GM21360 (cell line): ENCODE data around the gene TRIM62.

Experiments
- ATAC-seq: cut with Tn5 transposase; IDR thresholded peaks from one replicate; pipeline ENCODE4 v1.9.1; 2021; ENCODE audit warnings: mild to moderate bottlenecking, moderate library complexity; ENCODE audit not compliant: unreplicated experiment

The TRIM62 gene

DNA sequence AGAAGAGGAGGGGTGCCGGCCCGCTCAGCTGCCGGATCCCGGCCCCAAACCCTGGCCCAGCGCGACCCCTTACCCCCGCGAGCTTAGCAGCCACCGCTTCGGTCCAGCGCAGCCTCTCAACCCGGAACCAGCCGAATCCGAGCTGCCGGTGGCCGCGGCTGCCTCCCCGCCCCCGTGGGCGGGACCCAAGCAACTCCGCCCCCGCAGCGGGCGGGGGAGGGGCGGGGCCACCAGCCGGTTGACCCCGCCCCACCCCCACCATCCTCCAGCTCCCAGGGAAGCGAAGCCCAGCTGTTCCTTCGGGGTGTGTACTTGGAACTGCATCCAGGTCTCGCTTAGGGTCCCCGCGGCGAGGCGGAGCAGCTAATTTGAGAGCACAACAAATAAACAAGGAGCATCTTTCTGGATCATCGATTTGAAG lies at the start of gene TRIM62:
TRIM62 (minus strand) TSS at position 123 of the 421 bp plus-strand sequence. CDS start 611 bp downstream, outside the sequence.
- ATAC-seq: peak; percentile 45

DNA sequence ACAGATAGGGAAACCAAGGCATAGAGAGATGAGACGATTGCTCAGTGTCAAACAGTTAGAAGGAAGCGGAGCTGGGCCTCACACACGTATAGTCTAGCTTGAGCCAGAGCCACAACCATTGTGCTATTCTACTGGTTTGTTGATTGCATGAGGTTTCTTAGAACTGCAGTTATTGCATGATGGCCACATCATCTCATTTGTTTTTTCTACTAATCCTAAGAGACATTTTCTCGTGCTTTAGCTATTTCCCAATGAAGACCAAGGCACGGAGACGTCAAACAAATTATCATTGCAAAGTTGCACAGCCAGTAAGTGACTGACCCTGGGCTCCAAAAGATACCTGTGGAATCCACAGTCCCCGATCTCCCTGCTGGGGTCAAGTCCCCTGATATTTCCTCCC lies 49.3 kb upstream of the TRIM62 start:
- ATAC-seq: no peak

DNA sequence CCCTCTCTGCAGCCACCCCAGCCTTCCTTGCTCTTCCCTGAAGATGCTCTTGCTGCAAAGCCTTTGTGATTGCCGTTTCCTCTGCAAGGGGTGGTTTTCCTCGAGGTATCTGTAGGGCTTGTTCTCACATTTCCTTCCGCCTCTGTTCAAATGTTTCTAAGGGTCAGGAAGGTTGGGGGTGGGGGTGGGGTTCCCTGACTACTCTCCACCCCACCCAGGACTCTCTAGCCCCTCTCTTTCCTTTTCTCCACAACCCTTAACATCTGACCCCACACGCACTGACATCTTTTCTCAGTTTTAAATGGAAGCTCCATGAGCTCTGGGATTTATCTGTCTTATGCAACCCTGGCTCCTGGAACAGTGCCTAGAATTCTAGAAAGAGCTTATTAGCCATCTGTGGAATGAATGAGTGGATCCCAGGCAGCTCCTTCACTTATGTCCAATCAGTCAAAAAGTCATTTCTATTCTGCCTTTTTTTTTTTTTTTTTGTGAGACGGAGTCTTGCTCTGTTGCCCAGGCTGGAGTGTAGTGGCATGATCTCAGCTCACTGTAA lies 47.2 kb upstream of the TRIM62 start:
- no peak for ATAC-seq

DNA sequence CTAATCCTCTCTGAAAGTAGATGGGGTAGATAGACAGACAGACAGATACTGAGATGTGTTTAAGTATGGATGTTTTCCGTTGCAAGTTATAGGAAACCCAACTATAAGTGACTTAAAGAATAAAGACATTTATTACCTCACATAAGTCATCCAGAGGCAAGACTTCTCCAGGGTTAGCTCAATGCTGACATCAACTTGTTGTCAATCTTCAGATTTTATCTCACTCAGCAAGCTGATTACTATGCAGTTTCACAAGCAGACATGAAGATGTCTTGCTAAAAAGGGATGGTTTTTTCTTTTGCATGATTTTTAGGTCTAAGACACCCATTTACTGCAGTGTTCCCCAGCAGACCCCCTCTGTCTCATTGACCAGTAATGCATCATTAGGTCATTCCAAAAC lies 43.7 kb upstream of the TRIM62 start:
- ATAC-seq: no peak

DNA sequence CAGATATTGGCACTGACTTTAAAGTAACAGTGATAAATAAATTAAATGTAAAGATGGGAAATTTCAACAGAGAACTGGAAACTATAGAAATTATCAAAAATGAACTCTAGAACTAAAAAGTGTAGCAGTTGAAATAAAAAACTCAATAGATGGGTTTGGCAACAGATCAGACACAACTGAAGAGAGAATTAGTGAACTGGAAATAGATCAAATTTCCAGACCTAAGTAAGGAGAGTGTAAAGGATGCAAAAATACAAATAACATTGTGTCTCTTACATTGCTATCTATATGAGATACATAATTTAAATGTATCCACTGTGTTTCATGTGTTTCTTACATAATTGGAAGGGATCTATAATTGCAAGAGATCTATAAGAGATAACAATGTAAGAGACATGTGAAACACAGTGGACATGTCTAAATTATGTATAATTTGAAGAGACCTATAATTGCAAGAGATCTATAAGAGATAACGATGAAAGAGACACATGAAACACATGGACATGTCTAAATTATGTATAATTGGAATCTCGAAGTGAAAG lies 42.4 kb upstream of the TRIM62 start:
- no peak for ATAC-seq

DNA sequence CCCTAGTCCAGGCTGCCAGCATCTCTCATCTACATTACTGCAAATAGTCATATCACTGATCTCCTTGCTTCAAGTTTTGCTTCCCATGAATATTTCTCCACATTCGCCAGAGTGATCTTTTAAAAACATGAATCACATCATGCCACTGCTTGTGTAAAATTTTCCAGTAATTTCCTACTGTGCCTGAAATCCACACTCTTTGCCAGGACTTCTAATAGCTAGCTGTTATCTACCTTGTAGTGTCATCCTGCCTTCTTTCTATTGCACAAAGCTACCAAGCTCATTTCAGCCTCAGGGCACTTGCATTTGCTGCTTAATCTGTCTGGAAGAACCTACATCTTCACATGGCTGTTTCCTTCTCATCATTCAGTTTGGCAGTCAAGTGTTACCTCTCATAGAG lies 40.5 kb upstream of the TRIM62 start:
- no peak for ATAC-seq

DNA sequence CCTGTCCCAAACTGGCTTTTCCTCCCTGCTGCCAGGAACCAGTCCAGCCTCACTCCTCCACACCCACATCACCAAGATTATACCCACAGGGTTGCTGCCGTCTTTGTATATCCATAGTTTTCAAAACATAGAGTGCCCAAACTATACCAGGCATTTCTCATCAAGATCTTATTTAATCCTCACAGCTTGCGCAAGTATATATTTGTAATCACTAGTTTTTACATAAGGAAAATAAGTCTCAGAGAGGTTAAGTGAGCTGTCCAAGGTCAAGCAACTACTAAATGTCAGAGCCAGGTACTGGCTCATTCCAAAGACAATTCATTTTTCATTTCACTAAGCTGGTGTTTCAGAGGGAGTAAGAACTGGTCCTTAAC lies 39.5 kb upstream of the TRIM62 start:
- no peak for ATAC-seq

DNA sequence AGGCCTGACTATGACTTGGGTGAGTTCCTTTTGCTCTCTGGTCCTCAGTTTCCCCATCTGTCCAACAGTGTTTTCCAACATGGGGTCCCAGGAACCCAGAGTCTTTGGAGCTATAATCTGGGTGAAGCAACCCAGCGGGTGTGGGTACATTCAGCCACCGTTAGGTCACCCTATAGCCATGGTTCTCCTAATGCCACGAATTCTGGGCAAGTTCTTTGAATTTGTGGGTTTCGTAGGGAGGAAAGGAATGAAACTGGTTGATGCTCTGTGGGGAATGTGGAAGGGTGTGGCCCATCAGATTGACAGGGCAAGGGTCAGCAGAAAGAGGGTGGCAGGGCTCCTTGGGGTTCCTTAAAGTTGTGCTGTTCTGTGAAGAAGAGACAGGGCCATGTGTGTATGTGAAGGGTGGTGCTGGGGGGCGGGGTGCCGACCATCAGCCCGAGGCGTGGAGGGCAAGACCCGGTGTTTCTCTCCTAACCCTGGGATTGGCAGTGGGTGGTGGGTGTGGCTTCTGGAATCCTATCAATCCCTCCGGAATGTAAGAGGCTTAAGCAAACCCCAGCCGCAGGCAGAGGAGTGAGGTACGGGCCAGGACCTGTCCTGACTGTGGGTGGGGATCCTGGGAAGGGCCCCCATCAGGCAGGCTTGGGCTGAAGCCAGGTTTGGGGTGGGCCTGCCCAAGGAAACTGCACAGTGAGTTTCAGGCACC lies 39.0 kb upstream of the TRIM62 start:
- no peak for ATAC-seq

DNA sequence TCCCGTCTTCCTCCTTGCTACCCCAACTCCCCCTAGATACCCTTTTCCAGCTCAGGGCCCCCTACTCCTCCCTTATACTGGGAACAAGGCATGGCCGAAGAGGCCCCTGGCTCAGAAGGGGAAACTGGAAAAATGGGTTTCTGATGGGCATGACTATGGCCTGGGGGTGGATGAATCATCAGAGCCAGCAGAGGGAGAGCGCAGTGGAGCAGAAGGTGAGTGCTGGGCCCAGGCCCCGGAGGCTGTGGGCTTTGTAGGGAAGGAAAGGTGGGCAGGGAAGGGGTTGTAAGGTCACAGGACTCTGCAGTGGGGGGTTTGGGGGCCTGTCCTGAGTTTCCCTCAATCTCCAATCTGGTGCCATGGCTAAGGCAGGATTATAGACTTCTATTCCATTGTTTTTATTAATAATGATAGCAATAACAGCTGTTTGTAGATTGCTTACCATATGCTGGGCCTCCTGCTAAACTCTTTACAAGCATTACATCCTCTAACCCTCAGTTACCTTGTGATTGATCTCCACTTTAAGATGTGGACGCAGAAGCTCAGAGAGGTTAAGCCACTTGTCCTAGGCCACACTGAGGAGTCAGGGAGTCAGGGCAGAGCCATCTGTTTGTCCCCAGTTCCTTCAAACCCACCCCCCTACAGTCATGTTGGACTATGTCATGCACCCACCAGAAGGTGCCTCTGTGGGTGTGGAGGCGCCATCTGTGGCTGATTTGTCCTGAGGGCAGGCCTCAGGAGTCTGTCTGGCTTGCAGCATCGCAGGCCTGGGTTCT lies 38.2 kb upstream of the TRIM62 start:
- ATAC-seq: no peak

DNA sequence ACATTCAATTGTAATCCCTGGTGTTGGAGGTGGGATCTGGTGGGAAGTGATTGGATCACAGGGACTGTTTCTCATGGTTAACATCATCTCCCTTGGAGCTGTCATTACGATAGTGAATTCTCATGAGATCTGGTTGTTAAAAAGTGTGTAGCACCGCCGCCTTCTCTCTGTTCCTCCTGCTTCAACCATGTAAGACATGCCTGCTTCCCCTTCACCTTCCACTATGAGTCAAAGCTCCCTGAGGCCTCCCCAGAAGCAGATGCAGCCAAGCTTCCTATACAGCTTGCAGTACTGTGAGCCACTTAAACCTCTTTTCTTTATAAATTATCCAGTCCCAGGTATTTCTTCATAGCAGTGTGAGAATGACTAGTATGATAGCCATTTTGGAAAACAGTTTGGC lies 30.1 kb upstream of the TRIM62 start:
- ATAC-seq: no peak

DNA sequence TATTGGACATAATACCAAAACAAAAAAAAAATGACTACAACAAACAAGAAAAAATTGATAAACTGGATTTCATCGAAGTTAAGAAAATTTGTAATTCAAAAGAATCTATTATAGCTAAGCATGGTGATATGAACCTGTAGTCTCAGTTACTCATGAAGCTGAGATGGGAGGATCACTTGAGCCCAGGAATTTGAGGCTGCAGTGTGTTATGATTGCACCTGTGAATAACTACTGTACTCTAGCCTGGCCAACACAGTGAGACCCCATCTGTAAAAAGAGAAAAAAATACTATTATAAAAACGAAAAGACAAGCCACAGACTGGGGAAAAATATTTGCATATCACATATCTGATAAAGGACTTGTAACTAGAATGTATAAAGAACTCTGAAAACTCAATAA lies 24.5 kb upstream of the TRIM62 start:
- ATAC-seq: no peak

DNA sequence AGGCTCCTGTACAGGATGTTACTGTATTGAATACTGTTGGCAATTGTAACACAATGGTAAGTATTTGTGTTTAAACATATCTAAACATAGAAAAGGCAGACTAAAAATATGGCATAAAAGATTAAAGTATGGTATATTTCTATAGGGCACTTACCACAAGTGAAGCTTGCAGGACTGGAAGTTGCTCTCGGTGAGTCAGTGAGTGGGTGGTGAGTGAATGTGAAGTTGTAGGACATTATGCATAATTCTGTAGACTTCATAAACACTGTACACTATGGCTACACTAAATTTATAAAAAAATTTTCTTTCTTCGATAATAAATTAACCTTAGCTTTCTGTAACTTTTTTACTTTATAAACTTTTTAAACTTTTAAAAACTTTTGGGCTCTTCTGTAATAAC lies 13.7 kb upstream of the TRIM62 start:
- no peak for ATAC-seq

DNA sequence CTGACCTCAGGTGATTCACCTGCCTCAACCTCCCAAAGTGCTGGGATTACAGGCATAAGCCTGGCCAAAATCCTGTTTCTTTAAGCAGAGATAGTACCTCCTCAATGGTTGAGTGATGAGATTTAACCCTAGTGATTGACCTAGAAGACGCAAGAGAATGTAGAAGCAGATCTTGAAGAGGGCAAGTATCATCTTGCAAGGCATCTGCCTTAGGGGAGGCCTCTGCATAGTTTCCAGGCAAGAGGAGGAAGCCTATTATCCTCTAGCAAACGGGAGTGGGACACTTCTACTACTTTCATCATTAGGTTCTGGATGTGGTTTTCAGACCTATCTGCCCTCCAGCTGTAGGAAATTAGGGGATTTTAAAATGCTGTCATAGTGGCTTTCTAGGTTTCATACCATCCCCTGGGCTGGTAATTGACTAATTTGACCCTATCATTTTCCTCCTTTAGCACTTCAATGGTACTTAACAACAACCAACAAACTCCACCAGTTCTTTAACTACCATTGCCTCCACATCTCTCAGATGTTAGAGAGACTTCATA lies 10.0 kb upstream of the TRIM62 start:
- ATAC-seq: no peak

DNA sequence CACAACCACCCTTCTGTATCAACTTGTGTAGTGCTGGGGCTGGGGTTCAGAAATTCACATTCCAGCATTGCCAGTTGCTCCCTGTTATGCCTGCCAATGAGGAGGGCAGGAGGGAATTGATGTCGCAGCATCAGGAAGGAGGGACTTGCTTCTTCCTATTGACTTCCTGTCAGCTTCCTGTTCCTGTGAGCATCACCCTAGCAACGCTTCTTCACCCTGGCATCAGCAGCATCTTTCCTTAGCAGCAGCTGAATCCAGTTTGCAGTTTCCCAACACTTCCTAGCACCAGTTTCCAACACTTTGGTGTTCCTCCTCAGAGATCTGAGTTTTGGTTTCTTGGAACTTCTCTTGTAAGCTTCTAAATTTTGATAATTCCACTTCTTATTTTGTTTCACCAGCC lies 8.9 kb upstream of the TRIM62 start:
- ATAC-seq: no peak

DNA sequence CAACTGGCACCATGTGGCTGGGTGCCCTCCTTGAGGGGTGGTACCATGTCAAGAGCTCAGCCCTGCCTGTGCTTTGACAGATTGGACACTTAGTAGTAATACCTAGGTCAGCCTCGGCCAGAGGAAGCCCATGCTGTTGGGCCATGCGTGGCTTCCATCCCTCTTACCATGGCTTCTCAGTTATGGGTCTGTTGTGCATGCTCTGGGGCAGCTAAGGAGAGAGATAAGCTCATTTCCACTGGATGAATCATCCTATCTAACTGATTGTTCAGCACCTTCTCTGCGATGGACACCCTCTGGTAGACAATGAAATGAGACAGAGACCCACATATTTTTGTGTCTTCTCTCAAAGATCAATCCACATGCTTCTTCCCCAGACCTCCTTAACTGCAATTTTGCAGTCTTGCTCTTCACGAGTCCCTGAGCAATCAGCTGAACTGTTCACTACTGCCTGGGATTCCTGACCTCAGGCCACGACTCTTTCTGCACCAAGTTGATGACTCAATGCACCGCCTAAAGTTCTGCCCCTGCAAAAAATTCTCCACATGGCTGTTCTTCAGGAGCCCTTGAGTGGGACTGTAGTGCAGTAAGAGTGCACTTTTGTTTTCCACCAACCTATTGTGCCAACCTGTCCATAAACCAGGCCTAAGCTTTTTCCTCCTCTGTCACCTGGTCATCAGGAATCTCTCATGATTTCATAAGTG lies 6.9 kb upstream of the TRIM62 start:
- ATAC-seq: no peak

DNA sequence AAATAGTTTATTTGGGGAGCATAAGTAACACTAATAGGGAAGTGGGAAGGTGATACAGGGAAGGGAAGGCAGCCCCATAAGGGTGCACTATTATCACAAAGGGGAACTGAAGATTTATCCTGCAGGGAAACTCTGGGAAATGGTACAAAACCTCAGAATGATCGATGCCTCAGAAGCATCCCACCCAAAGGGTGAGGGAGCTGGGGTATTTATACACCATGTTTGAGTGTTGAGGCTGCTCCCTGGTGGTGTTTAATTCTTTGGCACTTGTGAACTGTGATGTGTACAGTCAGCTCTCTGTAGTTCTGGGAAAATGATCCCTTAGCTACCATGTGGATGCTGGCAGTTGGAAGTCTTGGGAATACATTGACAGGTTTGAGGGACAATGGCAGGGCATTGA lies 5.1 kb upstream of the TRIM62 start:
- ATAC-seq: no peak

DNA sequence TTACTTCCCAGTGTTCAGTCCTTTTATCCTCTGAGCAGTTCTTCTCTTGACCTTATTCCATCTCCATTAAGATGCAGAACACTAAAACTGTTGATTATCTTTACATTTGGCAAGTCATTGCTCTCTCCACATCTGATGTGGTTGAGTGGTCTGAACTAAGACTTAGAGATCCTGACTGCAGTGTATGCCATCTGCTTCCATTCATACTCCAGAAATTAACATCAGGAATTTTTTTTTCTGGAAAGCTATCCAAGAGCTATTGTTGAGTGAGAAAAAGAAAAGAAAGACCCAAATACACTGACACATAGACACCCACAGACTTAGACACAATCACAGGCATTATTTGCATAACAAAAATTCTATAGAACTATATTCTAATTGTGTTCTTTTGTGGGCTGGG lies 3.7 kb upstream of the TRIM62 start:
- ATAC-seq: no peak

DNA sequence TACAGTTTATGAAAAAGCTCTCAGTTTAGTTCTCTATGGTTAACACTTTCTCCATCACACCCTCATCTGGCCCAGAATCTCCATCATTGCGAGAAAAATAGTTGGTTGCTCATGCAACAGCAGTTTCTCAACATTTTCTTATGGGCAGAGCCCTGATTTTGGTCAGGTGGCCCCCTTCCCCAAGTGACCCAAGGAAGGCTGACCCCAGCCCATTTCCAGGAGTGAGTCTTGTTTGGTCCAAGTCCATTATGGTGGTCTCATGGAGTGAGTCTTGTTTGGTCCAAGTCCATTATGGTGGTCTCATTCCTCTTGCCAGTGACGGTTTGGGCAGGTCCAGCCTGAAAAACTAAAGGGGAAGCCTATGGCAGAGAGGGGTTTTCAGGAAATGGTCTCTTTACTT lies 1.5 kb upstream of the TRIM62 start:
- no peak for ATAC-seq

DNA sequence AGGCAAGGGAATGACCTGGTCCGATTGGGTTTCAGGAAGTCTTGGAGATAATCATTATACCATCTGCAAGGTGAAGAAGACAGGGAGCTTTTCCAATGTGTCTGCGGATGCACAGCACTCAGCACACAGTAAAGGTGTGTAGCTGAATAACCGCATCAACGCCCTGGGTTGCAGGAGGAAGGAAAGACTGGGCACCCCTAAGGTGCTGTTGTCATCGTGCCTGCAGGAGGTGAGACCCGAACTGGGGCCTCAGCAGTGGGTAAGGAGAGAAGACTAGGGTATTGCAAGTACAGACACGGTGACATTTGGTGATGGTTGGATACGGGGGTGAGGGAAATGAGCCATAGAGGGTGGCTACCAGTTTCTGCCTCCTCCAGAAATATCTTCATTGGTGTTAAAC lies 1.1 kb upstream of the TRIM62 start:
- ATAC-seq: no peak

DNA sequence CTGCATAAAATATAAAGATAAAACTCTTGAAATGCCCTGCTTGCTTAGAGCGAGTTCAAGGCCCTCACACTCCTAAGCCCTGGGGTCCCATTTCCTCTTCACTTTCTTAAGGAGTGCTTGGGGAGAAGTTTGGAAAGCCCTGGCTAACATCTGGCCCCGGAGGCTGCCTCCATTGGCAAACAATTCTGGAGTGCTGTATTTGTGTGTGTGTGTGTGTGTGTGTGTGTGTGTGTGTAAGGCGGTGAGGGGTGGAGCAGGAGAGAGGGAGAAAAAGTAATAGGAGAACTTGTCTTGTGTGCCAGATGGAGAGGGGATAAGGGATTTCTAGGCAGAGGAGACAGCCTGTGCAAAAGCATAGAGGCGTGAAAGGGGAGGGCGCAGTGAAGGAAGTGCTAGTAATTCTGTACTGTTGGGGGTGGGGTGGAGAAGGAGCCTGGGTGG lies 578 bp upstream of the TRIM62 start:
- no peak for ATAC-seq
